ENCODE data around the gene CDKN2B-AS1. TPM values are rescaled to one million over a fixed set of nuclear protein-coding genes. Genes with fewer than 3 reads are reported as not detected.

CDKN2B-AS1 gene
- polyA plus RNA-seq, 1 donor from 2014 or later = not detected

GRCh38 chr9:22103685-22104575, 109.3 kb downstream of the CDKN2B-AS1 start:
- Histone ChIP-seq H4K20me1 (ENCODE audit: insufficient read depth) (no peaks in the 10 kb centered on the region), H3K79me2 (replicated peaks; ENCODE audit: insufficient read depth, low read length) (no peaks in the 10 kb centered on the region), H3K4me3 (ENCODE audit: low read length) (no peak overlapping the region), H3K4me2 (ENCODE audit: low read length) (no peak overlapping the region), H3K9me3 (ENCODE audit: low read length) (no peaks in the 10 kb centered on the region), H2AFZ (ENCODE audit: low read depth, low read length) (no peak overlapping the region), H3K9ac (ENCODE audit: low read length) (no peak overlapping the region), H3F3A (ENCODE audit: insufficient read depth, low read length, poor library complexity, severe bottlenecking) (no peaks in the 10 kb centered on the region), H3K27me3 (ENCODE audit: insufficient read depth, low read depth, low read length) (no peaks in the 10 kb centered on the region), H3K36me3 (ENCODE audit: insufficient read depth, low read length) (no peaks in the 10 kb centered on the region), H3K27ac (ENCODE audit: low read length) (no peak overlapping the region), H3K9me2 (ENCODE audit: insufficient read depth, low read length) (no peaks in the 10 kb centered on the region)
- TF ChIP-seq SMC3 (conservative IDR thresholded peaks at IDR 0.05; ENCODE audit: poor library complexity) (no peak), TAF1 (IDR thresholded peaks at IDR 0.05; ENCODE audit: low read depth) (no peak), MXI1 (conservative IDR thresholded peaks at IDR 0.05; ENCODE audit: poor library complexity, severe bottlenecking) (no peak), CTCF (IDR thresholded peaks at IDR 0.05; ENCODE audit: poor library complexity, severe bottlenecking) (no peak), RAD21 (conservative IDR thresholded peaks at IDR 0.05) (no peak), POLR2AphosphoS5 (IDR thresholded peaks at IDR 0.05) (no peak), REST (IDR thresholded peaks at IDR 0.05; ENCODE audit: borderline replicate concordance) (no peak), EP300 (conservative IDR thresholded peaks at IDR 0.05; ENCODE audit: poor library complexity, severe bottlenecking) (no peak), EZH2 (IDR thresholded peaks at IDR 0.05; ENCODE audit: borderline replicate concordance, insufficient read depth, low read length, poor library complexity, severe bottlenecking) (no peak)

- TF ChIP-seq MXI1 (conservative IDR thresholded peaks at IDR 0.05; ENCODE audit: poor library complexity, severe bottlenecking) = no peak
- no peak for TF ChIP-seq POLR2AphosphoS5 (IDR thresholded peaks at IDR 0.05)
- TF ChIP-seq EP300 (conservative IDR thresholded peaks at IDR 0.05; ENCODE audit: poor library complexity, severe bottlenecking) = no peak
- TF ChIP-seq REST (IDR thresholded peaks at IDR 0.05; ENCODE audit: borderline replicate concordance) = no peak
- no peak for TF ChIP-seq TAF1 (IDR thresholded peaks at IDR 0.05; ENCODE audit: low read depth)
- TF ChIP-seq CTCF (IDR thresholded peaks at IDR 0.05; ENCODE audit: poor library complexity, severe bottlenecking) = no peak
- no peak for TF ChIP-seq EZH2 (IDR thresholded peaks at IDR 0.05; ENCODE audit: borderline replicate concordance, insufficient read depth, low read length, poor library complexity, severe bottlenecking)
- no peak for TF ChIP-seq SMC3 (conservative IDR thresholded peaks at IDR 0.05; ENCODE audit: poor library complexity)
- no peak for TF ChIP-seq RAD21 (conservative IDR thresholded peaks at IDR 0.05)
- Histone ChIP-seq H3K9ac (ENCODE audit: low read length) (no peak overlapping the region), H2AFZ (ENCODE audit: low read depth, low read length) (no peak overlapping the region)
Measured at GRCh38 chr9:22105005-22105722, 110.6 kb downstream of the CDKN2B-AS1 start.

More at GRCh38 chr9:22105005-22105722, 110.6 kb downstream of the CDKN2B-AS1 start:
- Histone ChIP-seq H3K4me3 (ENCODE audit: low read length) (no peak overlapping the region), H3K9me2 (ENCODE audit: insufficient read depth, low read length) (no peaks in the 10 kb centered on the region), H3K9me3 (ENCODE audit: low read length) (no peaks in the 10 kb centered on the region), H3K36me3 (ENCODE audit: insufficient read depth, low read length) (no peaks in the 10 kb centered on the region), H3K4me2 (ENCODE audit: low read length) (no peak overlapping the region), H3K27me3 (ENCODE audit: insufficient read depth, low read depth, low read length) (no peaks in the 10 kb centered on the region), H4K20me1 (ENCODE audit: insufficient read depth) (no peaks in the 10 kb centered on the region), H3F3A (ENCODE audit: insufficient read depth, low read length, poor library complexity, severe bottlenecking) (no peaks in the 10 kb centered on the region), H3K79me2 (replicated peaks; ENCODE audit: insufficient read depth, low read length) (no peaks in the 10 kb centered on the region), H3K27ac (ENCODE audit: low read length) (no peak overlapping the region)

All from neural cell (in vitro differentiated cells).